Measurements from ENCODE around the gene FGF14.
"Not testable (repeated sequence)": the region's sequence is repeated elsewhere in the genome, so short reads cannot be mapped to it uniquely, and the experiment has no call there.

The FGF14 gene

DNA sequence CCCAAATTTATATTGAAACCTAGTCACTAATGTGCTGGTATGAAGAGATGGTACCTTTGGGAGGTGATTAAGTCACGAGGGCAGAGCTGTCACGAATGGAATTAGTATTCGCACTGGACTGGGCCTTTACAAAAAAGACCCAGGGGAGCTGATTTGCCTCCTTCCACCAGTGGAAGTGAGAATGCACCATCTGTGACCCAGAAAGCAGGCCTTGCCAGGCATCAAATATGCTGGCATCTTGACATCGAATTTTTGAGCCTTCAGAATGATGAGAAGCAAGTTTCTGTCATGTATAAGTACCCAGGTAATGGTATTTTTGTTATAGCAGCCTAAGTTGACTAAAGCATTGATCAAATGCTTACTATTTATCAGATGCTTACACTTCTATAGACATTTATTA is 373.6 kb downstream of the FGF14 start:
- no peak for DNase-seq

GRCh38 chr13:102021777-102022176 is 380.1 kb downstream of the FGF14 start:
- DNase-seq, result no peak

GRCh38 chr13:102020611-102021216 is 381.1 kb downstream of the FGF14 start:
- no peak for DNase-seq

GRCh38 chr13:102018716-102019115 is 383.1 kb downstream of the FGF14 start:
- no peak for DNase-seq

DNA sequence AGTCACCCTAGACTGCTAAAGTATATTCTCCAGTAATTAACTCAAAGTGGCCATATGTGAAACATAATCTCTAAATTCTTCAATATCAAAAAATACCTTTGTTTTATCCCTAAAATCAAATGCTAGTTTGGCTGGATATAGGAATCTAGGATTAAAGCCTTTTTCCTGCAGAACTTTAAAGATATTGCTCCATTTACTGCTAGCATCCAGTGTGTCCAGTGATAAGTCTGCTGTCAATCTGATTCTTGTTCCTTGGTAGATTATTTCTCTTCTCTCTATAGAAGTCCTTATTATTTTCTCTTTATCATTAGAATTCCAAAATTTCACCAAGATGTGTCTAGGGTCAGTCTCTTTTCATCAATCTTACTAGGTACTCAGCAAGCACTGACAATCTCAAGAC is 384.6 kb downstream of the FGF14 start:
- DNase-seq, result no peak

- DNase-seq, result no peak
Measured at GRCh38 chr13:102012299-102013293, 389.3 kb downstream of the FGF14 start.

- DNase-seq, result not testable (repeated sequence)
Measured at GRCh38 chr13:102011455-102011854, 390.4 kb downstream of the FGF14 start.

GRCh38 chr13:102003848-102004570 is 397.8 kb downstream of the FGF14 start:
- DNase-seq, result no peak

- no peak for DNase-seq
Measured at GRCh38 chr13:102002287-102002686, 399.6 kb downstream of the FGF14 start.

GRCh38 chr13:102000764-102001163 is 401.1 kb downstream of the FGF14 start:
- no peak for DNase-seq

- no peak for DNase-seq
Measured at GRCh38 chr13:101998129-101998528, 403.7 kb downstream of the FGF14 start.

DNA sequence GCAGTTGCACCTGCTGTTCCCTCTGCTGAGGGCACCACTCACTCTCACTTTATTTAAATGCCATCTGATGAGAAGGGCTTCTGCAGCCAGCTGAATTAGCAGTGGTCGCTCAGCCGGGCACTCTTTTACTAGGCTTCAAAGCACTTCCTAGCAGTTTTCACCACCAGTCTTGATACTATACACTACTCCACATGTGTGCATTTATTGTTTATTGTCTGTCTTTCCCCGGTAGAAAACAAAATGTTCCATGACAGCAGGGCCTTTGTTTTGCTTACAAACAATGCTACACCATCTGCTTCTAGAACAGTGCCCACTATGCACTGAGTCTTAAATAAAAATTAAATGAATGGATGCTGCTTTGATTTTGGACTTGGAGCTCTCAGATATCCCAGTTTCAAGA is 404.9 kb downstream of the FGF14 start:
- DNase-seq, result no peak

DNA sequence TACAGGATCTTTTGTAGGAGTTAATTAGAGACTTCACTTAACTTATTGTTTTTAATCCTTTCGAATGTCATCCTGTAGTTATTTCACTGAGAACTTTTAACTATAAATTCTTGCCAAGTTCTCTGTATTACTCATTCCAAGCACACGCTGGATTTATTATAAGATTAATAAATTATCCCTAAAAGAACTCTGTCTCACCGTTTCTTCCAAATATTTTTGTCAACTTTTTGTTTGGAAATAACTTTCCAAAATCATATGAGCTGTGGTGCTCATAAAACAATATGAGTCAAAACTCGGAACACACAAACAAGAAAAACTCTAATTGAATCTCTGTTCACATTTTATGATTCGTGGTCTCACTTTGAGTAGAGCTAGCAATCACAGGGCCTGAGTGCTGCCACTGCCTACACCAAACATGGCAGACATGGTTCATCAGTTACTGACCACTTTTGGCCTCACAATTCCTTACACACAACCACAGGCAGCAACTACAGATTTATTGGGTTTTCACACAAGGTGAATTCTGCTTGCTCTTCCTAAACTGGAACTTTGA is 412.0 kb downstream of the FGF14 start:
- no peak for DNase-seq

DNA sequence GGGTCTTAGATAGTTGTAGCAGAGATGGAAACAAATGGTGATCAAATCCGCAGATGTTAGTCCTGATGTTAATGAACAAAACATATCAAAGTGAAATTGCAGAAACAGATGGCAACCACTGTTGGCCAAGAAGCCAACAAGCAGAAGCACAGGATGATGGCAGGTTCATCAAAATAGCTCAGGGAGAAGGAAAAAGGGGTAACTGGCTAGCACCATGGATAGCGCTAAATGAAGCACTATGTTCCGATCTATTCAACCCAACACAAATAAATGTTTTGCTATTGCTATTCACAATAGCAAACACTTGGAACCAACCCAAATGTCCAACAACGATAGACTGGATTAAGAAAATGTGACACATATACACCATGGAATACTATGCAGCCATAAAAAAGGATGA is 413.7 kb downstream of the FGF14 start:
- no peak for DNase-seq

DNA sequence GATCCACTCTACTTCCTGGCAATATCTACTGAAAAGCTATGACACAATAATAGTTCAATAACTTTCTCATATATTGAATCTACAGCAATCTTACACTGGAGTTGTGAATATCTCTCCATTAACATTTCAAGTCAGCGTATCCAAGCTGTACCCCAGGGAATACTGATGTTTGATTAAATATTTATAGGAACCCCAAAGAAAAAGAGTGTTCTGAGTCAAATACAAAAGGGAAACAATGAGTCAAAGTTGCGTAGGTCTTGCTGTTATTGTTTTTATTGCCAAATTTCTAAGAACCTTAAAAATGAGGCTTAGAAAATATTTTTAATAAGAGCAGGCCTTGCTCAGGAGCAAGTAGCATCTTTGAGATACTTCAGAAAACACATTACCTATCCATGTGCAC is 415.5 kb downstream of the FGF14 start:
- no peak for DNase-seq

- no peak for DNase-seq
Measured at GRCh38 chr13:101985321-101985720, 416.5 kb downstream of the FGF14 start.

DNA sequence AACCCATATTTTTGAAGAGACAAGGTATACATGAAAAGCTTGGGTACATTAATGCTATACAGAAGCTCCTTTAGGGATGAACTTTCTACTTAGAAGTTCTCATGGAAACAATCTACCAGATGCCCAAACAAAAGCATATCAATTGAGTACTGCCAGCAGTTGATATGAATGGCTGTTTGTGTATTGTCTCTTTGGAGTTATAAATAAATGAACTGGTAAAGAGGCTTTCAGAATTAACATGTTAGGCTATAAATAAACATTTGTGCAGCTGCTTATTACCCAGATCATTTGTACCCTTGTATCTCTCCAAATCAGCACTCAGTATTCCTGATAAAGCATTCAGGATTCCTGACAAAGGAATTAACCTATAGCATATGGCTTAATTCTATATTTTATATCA is 418.9 kb downstream of the FGF14 start:
- DNase-seq, result no peak

DNA sequence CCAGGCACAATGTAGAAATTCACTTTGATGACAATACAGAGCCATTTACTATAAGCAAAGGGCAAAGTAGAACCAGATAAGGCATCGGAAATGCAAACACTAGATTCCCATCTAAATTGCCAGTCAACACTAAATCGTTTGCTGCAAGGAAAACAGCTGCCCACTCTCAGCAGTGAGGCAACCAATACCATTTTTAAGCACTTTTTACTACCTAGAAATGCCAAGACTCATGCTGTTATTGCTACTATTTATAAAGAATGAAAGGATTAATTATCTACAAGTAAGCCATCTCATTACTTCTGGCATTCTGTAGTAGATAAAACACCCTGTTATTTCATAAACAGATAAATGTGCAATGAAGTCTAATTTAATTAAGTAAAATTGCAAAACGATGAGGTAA is 422.0 kb downstream of the FGF14 start:
- no peak for DNase-seq

DNA sequence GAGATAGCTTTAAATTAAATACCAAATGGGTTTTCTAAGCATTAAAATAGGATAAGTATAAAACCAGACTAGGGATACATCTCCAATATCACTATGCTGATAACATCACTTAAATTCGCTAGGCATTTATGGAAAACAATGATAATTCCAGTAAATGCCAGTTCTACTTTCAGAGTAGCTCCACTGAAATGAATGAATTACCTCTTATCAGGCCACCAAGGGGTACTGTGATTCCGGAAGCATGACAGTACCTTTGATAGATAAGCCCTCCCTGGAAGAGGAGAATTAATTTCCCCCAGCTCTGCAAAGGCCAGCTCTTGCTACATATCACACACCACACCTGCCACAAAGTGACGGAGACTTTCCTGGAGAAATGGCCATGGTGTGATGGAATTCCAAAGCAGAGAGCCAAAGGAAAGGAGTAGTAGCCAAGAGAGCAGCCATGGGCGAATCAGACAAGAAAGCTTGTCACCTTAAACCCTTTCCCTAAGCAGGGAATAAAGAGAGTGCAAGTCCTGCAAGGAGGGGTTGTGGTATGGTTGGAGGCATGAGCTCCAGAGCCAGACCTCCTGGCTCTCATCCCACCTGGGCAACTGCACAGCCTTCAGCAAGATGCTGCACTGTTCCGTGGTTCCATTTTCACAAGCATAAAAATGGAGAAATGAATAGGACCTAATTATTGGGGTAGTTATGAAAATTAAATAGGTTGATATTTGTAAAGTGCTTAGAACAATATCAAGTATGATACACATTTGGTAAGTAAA is 423.1 kb downstream of the FGF14 start:
- no peak for DNase-seq

GRCh38 chr13:101977475-101977874 is 424.4 kb downstream of the FGF14 start:
- no peak for DNase-seq

DNA sequence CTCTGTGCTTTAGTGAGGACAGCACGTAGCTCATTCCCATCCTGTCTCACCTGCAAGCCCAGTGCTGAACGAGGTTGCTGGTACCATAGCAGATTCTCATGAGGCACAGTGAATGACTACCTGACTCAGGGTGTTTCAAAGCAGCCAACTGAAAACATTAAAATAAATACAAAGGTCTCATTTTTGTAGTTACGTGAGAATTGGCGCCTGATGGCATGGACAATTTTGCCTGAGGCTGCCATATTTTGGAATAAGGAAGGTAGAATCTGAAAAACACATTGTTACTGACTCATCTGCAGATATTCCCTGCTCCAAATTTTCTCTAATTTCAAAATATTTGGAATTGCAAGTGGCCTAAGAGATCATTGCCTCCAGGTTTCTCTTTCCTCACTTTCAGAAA is 429.7 kb downstream of the FGF14 start:
- no peak for DNase-seq

DNA sequence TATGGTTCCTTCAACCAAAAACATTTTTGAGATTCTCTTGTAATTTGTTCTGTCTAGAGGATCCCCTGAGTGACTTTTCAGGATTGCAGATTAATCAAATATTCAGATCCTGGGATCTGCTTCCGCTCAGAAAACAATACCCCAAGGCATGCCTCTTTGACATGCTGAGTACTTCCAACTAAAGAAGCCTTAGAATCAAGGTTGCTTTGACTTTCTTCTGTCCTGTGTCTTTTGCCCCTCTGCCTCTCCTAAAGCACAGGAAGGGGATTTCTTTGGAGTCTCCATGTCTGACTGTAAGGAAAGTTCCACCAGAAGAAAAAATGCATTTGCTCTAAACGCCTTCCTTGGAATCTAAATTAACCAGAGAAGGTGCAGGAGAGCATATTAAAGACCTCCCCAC is 431.5 kb downstream of the FGF14 start:
- no peak for DNase-seq

DNA sequence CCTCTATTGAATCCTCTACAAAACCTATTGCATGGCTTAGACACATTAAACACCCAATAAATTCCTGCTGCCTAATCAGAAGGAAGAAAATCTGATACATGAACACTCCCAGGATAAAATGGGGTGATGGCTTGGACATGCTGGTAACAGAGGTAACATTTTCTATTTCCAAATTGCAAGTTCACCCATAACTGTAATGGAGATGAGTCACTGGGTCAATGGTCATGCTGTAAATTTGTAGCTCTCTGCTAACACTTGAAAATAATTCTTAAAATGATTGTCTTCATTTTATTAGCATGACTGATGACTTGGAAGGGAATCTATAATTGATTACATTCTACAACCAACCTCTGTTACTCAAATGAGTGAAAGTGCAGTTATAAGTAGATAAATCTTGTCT is 434.1 kb downstream of the FGF14 start:
- no peak for DNase-seq

Measured in stimulated activated CD4-positive, alpha-beta T cell treated with anti-CD3 and anti-CD28 coated beads, Interleukin-4, amount 100 ng/mL, for 4 hours (primary cell).